Lower leg skin (tissue), 4 donors: ENCODE results near the gene C10orf120. TPM values are rescaled to one million over a fixed set of nuclear protein-coding genes. Genes with fewer than 3 reads are reported as not detected.

ENCODE experiments used
- DNase-seq, 2 donors: peaks; one replicate each; pipeline ENCODE4 v3.0.0-alpha.2; 2019; ENCODE audit warnings: low spot score in 2 of 2
- H3K4me3 ChIP-seq: fragments of 200-600 bp; sonication (generic); 2 replicates; pipeline ENCODE4 v1.5.1; 2017; ENCODE audit warnings: mild to moderate bottlenecking, low read depth; ENCODE audit not compliant: poor library complexity, severe bottlenecking
- CTCF ChIP-seq, 3 donors: fragments of 450-650 bp; IDR thresholded peaks; one replicate each; pipeline ENCODE4 v1.5.1; 2016; ENCODE audit warnings: antibody characterized with exemption in 3 of 3, mild to moderate bottlenecking in 3 of 3, moderate library complexity in 2 of 3
- POLR2A ChIP-seq, 2 donors: fragments of 450-650 bp; IDR thresholded peaks; one replicate each; pipeline ENCODE4 v1.6.1; 2016 to 2017; ENCODE audit warnings: antibody characterized with exemption in 2 of 2, mild to moderate bottlenecking in 1 of 2, moderate library complexity in 1 of 2
- WGBS, 2 donors: methylation state at CpG; one replicate each; pipeline ENCODE4 v1.1.5; 2018; 5-methylcytosine and 5-hydroxymethylcytosine counted together
- intact Hi-C: fragments of 100-400 bp; cut with DNase I; formaldehyde crosslinking; loops from one replicate; pipeline ENCODE4 v1.15.0; 2023; ENCODE audit warnings: low total_unique reads
- total RNA-seq, 4 donors: library from RNA; depleted of rRNA; stranded (reverse); fragments of >200 nt; gene quantifications; one replicate each; pipeline ENCODE4 v1.1.0, GENCODE V29; 2016

Gene C10orf120
- total RNA-seq, 4 donors from 2014 or later = not detected

- intact Hi-C loops = no loop called here
- WGBS, 2 donors = 79 to 83% methylated on average over 7 of the region's 7 CpGs
Measured at GRCh38 chr10:122659651-122660050, 40.0 kb downstream of the C10orf120 start.

GRCh38 chr10:122659126-122659525, 40.5 kb downstream of the C10orf120 start:
- no peak for TF ChIP-seq CTCF (IDR thresholded peaks at IDR 0.05)
- no peak for TF ChIP-seq POLR2A (IDR thresholded peaks at IDR 0.05)
- H3K4me3 ChIP-seq = no peak overlapping the region
- peak in 1 of 2 donors; percentile 50 for DNase-seq
- intact Hi-C loops = no loop called here
- WGBS, 2 donors = 83 to 84% methylated on average over 6 of the region's 6 CpGs

More at GRCh38 chr10:122659651-122660050, 40.0 kb downstream of the C10orf120 start:
- peak in 1 of 2 donors; percentile 37 for DNase-seq
- TF ChIP-seq POLR2A (IDR thresholded peaks at IDR 0.05) (no peak), CTCF (IDR thresholded peaks at IDR 0.05) (no peak)
- no peak overlapping the region for H3K4me3 ChIP-seq

GRCh38 chr10:122658356-122659049, 41.1 kb downstream of the C10orf120 start:
- no peak for TF ChIP-seq POLR2A (IDR thresholded peaks at IDR 0.05)
- TF ChIP-seq CTCF (IDR thresholded peaks at IDR 0.05) = no peak
- no peak overlapping the region for H3K4me3 ChIP-seq
- peak in 1 of 2 donors; percentile 50 for DNase-seq
- intact Hi-C loops = no loop called here
- 60 to 76% methylated on average over 8 of the region's 8 CpGs for WGBS, 2 donors

GRCh38 chr10:122657729-122658128, 41.9 kb downstream of the C10orf120 start:
- DNase-seq = no peak
- intact Hi-C loops = no loop called here
- H3K4me3 ChIP-seq = no peak overlapping the region
- TF ChIP-seq POLR2A (IDR thresholded peaks at IDR 0.05) (no peak), CTCF (IDR thresholded peaks at IDR 0.05) (no peak)
- 37 to 46% methylated on average over 3 of the region's 3 CpGs for WGBS, 2 donors

GRCh38 chr10:122657255-122657654, 42.4 kb downstream of the C10orf120 start:
- WGBS, 2 donors = 68% methylated on average over 3 to 4 of the region's 4 CpGs
- intact Hi-C loops = no loop called here
- TF ChIP-seq POLR2A (IDR thresholded peaks at IDR 0.05) (no peak), CTCF (IDR thresholded peaks at IDR 0.05) (no peak)
- DNase-seq = peak in 1 of 2 donors; percentile 34
- H3K4me3 ChIP-seq = no peak overlapping the region

- intact Hi-C loops = no loop called here
- DNase-seq = peak in 1 of 2 donors; percentile 28
- no peak for TF ChIP-seq CTCF (IDR thresholded peaks at IDR 0.05)
- TF ChIP-seq POLR2A (IDR thresholded peaks at IDR 0.05) = no peak
Measured at GRCh38 chr10:122656741-122657140, 42.9 kb downstream of the C10orf120 start.

More at GRCh38 chr10:122656741-122657140, 42.9 kb downstream of the C10orf120 start:
- no peak overlapping the region for H3K4me3 ChIP-seq
- 88 to 89% methylated on average over 5 of the region's 5 CpGs for WGBS, 2 donors
